Tibial nerve (tissue), 3 donors: ENCODE results near the gene SLC29A4.
"Not testable (repeated sequence)": the region's sequence is repeated elsewhere in the genome, so short reads cannot be mapped to it uniquely, and the experiment has no call there.

Experiments used
- CTCF ChIP-seq, 5 experiments: fragments of 200-600 bp in 3 of 5; fragments of 450-650 bp in 2 of 5; sonication (generic) in 3 of 5; IDR thresholded peaks; one replicate each; pipeline ENCODE4 v1.5.1; 2016 to 2019; ENCODE audit warnings: antibody characterized with exemption in 5 of 5, mild to moderate bottlenecking in 3 of 5, moderate library complexity in 2 of 5
- POLR2A ChIP-seq, 2 donors: fragments of 450-650 bp; IDR thresholded peaks; one replicate each; pipeline ENCODE4 v1.6.1; 2017; ENCODE audit warnings: antibody characterized with exemption in 2 of 2, mild to moderate bottlenecking in 2 of 2, moderate library complexity in 2 of 2

DNA sequence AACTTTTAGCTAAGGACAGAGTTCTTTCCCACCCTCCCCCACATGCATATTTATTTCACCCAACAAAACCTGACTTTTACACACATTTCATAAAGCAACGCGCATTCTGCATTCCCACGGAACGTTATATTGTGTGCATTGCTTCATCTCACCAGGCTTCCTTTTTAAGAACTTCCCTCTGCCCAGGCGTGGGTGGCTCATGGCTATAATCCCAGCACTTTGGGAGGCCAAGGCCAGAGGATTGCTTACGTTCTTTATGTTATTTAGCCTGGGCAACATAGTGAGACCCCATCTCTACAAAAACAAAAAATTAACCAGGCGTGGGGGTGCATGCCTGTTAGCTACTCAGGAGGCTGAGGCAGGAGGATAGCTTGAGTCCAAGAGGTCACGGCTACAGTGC, 14.9 kb upstream of the SLC29A4 start:
- not testable (repeated sequence) for TF ChIP-seq CTCF, POLR2A (IDR thresholded peaks at IDR 0.05)
